ENCODE results near the gene GON4L.

The GON4L gene

GRCh38 chr1:155867766-155868165 is 10.8 kb upstream of the GON4L start:
- no peak overlapping the region for H3K27ac ChIP-seq
- TF ChIP-seq CTCF (conservative IDR thresholded peaks at IDR 0.05): no peak

- no peak overlapping the region for H3K27ac ChIP-seq
- TF ChIP-seq CTCF (conservative IDR thresholded peaks at IDR 0.05): no peak
Observed at GRCh38 chr1:155864393-155864792, 7.4 kb upstream of the GON4L start.

DNA sequence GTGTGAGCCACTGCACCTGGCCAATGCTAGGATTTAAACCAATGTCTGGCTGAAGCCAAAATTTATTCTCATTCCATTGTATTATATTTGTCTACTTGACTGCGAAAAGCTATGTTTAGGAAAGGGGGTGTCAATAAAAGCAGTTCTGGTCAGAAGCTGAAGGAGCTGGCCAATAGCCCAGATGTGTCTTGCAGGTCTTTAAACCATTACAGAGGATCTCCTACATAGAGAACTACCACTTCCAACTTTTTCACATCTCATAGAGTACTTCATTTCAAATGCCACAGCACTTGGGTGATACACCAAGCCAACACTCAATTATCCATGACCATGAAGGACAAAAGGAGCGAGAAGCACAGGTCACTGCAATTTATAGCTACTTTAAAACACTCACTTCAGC is 4.9 kb upstream of the GON4L start:
- TF ChIP-seq CTCF (conservative IDR thresholded peaks at IDR 0.05): no peak
- no peak overlapping the region for H3K27ac ChIP-seq

DNA sequence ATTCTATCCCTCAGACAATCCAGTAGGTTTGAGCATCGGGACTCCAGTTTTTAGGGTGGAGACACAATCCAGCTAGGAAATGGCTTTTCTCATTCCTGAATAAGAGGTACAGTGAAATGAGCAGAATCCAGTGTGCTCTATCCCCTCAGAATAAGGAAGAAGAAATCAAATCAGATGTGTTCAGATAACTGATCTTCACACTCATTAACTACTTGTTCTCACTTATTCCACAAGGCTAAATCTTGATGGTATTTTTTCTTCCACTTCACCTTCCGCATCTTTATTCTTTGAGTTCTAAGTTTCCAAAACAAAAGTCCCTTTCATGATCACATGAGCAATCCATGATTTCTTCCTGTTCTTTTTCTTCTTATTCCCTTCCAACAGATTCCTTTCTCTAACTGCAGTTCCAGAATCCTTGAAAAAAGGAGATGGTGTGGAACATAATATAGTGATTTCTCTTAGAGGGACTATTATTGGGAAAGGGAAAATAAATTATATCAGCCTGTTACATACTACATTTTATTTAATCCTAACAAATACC is 4.0 kb upstream of the GON4L start:
- no peak overlapping the region for H3K27ac ChIP-seq
- no peak for TF ChIP-seq CTCF (conservative IDR thresholded peaks at IDR 0.05)

- no peak for TF ChIP-seq CTCF (conservative IDR thresholded peaks at IDR 0.05)
- no peak overlapping the region for H3K27ac ChIP-seq
Observed at GRCh38 chr1:155859881-155860871, 3.2 kb upstream of the GON4L start.

DNA sequence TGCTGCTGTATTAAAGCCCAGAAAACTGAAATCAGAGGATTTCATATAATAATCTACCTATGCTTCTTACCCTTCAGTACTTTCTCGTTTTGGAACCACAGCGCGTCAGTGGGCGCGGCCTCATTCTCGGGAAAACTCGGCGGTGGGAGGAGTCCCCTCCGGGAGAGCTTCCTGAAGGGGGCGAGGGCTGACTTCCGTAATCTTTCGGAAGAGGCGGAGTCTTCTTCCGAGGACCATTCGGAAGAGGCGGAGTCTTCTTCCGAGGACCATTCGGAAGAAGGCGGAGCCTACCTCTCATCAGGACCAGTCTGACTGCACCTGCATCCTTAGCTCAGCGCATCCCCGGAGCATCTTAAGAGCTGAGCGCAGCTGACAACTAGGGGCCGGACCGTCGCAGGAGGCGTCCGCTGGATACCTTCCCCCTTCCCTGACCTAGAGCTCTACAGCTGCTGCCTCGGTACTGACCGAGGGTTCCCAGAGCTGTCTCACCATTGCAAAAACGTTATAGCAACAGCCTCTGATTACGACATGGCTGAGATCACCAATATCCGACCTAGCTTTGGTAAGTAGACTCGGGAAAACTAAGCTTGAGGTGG is 2.3 kb upstream of the GON4L start, which contains the start of gene SYT11:
Gene SYT11, plus strand, starts transcription at position 334 of the 596 bp plus-strand sequence. Its CDS starts 195 bp downstream, at position 529.
- no peak for TF ChIP-seq CTCF (conservative IDR thresholded peaks at IDR 0.05)
- peak within 1 kb of the TSS; percentile 67 for H3K27ac ChIP-seq

- H3K27ac ChIP-seq: peak overlapping the region; percentile 67
- no peak for TF ChIP-seq CTCF (conservative IDR thresholded peaks at IDR 0.05)
Observed at GRCh38 chr1:155858800-155859233, 1.8 kb upstream of the GON4L start.
